ENCODE measurements around the gene TRABD2A. TPM values are rescaled to one million over a fixed set of nuclear protein-coding genes. Genes with fewer than 3 reads are reported as not detected.

TRABD2A gene
- total RNA-seq, 1 experiment from 2014 or later = 4.6 TPM

DNA sequence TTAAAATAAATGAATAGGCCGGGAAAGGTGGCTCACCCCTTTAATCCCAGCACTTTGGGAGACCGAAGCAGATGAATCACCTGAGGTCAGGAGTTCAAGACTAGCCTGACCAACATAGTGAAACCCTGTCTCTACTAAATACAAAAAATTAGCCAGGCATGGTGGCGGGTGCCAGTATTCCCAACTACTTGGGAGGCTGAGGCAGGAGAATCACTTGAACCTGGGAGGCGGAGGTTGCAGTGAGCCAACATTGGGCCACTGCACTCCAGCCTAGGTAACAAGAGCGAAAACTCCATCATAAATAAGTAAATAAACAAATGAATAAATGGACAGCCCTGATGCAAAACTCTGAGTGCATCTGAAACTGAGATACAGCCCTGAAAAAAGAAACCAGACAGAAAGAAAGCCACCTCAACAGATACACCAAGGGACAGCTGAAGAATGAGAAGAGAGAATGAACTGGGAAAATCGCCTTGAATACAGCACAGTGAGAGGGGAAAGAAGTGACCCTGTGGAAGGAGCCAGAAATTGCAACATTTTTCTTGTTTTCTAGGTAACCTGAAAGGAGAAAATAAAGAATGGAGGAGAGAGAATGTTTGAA is 64.4 kb downstream of the TRABD2A start:
- Histone ChIP-seq H3K9ac (ENCODE audit: low read length) (no peak overlapping the region), H4K20me1 (ENCODE audit: insufficient read depth) (no peaks in the 10 kb centered on the region), H3K36me3 (ENCODE audit: control insufficient read depth in 1 of 2, insufficient read depth in 2 of 2, low read length in 2 of 2) (no peaks in the 10 kb centered on the region), H2AFZ (ENCODE audit: low read depth, low read length, poor library complexity, severe bottlenecking) (no peak overlapping the region), H3K9me3 (ENCODE audit: control insufficient read depth in 1 of 2, insufficient read depth in 1 of 2, low read depth in 1 of 2, low read length in 2 of 2) (no peaks in the 10 kb centered on the region), H3K27ac (ENCODE audit: low read depth, low read length) (no peak overlapping the region), H3K27me3 (ENCODE audit: insufficient read depth, low read length) (no peaks in the 10 kb centered on the region), H3K4me1 (ENCODE audit: control insufficient read depth in 1 of 2, insufficient read depth in 2 of 2, low read length in 2 of 2) (no peaks in the 10 kb centered on the region), H3K4me3 (replicated peaks in 1 of 2; ENCODE audit: low read depth in 1 of 2, low read length in 2 of 2) (no peak overlapping the region), H3K9me2 (ENCODE audit: insufficient read depth) (no peaks in the 10 kb centered on the region), H3K4me2 (ENCODE audit: low read length) (no peak overlapping the region), H3K79me2 (ENCODE audit: insufficient read depth, low read length) (no peaks in the 10 kb centered on the region)
- DNase-seq (ENCODE audit: low read depth, low spot score) = no peak
- CTCF ChIA-PET = no interaction called here
- ATAC-seq = no peak
- no peak for TF ChIP-seq CEBPB (IDR thresholded peaks at IDR 0.05; ENCODE audit: low read depth)
- BruUV-seq (replicated peaks) = no TSS peak
- POLR2A ChIA-PET = no interaction called here
- RAD21 ChIA-PET (ENCODE audit: low non-redundant PET in 1 of 2, low total read pairs in 2 of 2, uncharacterized antibody in 2 of 2, unreplicated experiment in 2 of 2) = no interaction called here
- intact Hi-C loops (cut with micrococcal nuclease) = no loop called here

DNA sequence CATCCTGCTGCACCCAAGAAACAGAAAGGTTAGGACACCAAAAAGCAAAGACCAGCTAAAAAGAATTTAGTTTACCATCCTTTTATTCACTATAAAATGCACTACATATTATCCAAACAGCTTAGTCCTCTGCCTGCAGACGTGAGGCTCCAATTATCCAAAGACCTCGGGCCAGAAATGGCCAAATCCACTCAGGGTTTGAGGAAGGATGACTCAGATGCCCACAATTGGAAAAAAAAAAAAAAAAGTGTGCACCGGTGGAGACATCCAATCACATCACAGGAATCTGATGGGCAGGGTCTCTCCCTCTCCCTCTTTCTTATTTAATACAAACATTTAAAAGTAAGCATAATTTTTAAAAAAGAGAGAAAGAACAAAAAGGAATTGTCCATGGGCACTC is 65.7 kb downstream of the TRABD2A start:
- CTCF ChIA-PET = no interaction called here
- no peaks in the 10 kb centered on the region for H3K4me1 ChIP-seq (ENCODE audit: control insufficient read depth in 1 of 2, insufficient read depth in 2 of 2, low read length in 2 of 2)

More for the DNA sequence above, 65.7 kb downstream of the TRABD2A start:
- Histone ChIP-seq H3K9me2 (ENCODE audit: insufficient read depth) (no peaks in the 10 kb centered on the region), H3K79me2 (ENCODE audit: insufficient read depth, low read length) (no peaks in the 10 kb centered on the region), H3K36me3 (ENCODE audit: control insufficient read depth in 1 of 2, insufficient read depth in 2 of 2, low read length in 2 of 2) (no peaks in the 10 kb centered on the region), H3K9ac (ENCODE audit: low read length) (no peak overlapping the region), H3K4me3 (replicated peaks in 1 of 2; ENCODE audit: low read depth in 1 of 2, low read length in 2 of 2) (no peak overlapping the region), H4K20me1 (ENCODE audit: insufficient read depth) (no peaks in the 10 kb centered on the region), H3K4me2 (ENCODE audit: low read length) (no peak overlapping the region), H3K27ac (ENCODE audit: low read depth, low read length) (no peak overlapping the region), H3K9me3 (ENCODE audit: control insufficient read depth in 1 of 2, insufficient read depth in 1 of 2, low read depth in 1 of 2, low read length in 2 of 2) (no peaks in the 10 kb centered on the region), H2AFZ (ENCODE audit: low read depth, low read length, poor library complexity, severe bottlenecking) (no peak overlapping the region), H3K27me3 (ENCODE audit: insufficient read depth, low read length) (no peaks in the 10 kb centered on the region)
- intact Hi-C loops (cut with micrococcal nuclease) = no loop called here
- TF ChIP-seq ZNF274 (IDR thresholded peaks at IDR 0.05; ENCODE audit: low read depth, low read length) = no peak
- TF ChIP-seq, protein P1, sequence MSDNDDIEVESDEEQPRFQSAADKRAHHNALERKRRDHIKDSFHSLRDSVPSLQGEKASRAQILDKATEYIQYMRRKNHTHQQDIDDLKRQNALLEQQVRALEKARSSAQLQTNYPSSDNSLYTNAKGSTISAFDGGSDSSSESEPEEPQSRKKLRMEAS (IDR thresholded peaks at IDR 0.05) = no peak
- ChIA-PET RAD21 (ENCODE audit: low non-redundant PET in 1 of 2, low total read pairs in 2 of 2, uncharacterized antibody in 2 of 2, unreplicated experiment in 2 of 2) (no interaction called here), POLR2A (no interaction called here)
- ATAC-seq (no peak), DNase-seq (ENCODE audit: low read depth, low spot score) (no peak)
- BruUV-seq (replicated peaks) = no TSS peak
